NOMO-1 treated with dmso at 0.1 percent for 144 hours (cell line): ENCODE data around the gene SLC44A1.

Experiments used
- DNase-seq: peaks from one replicate; lab custom pipeline; 2025; ENCODE audit not compliant: unreplicated experiment; lab: John Stamatoyannopoulos, UW

SLC44A1 gene

GRCh38 chr9:105269593-105269992 lies 25.1 kb downstream of the SLC44A1 start:
- no peak for DNase-seq

- no peak for DNase-seq
Measured at GRCh38 chr9:105270711-105271110, 26.3 kb downstream of the SLC44A1 start.

GRCh38 chr9:105273731-105274130 lies 29.3 kb downstream of the SLC44A1 start:
- DNase-seq: no peak

- DNase-seq: no peak
Measured at GRCh38 chr9:105275111-105275510, 30.7 kb downstream of the SLC44A1 start.

GRCh38 chr9:105275938-105276337 lies 31.5 kb downstream of the SLC44A1 start:
- no peak for DNase-seq

- DNase-seq: no peak
Measured at GRCh38 chr9:105278751-105279150, 34.3 kb downstream of the SLC44A1 start.

GRCh38 chr9:105280691-105281090 lies 36.2 kb downstream of the SLC44A1 start:
- DNase-seq: no peak

GRCh38 chr9:105281272-105281671 lies 36.8 kb downstream of the SLC44A1 start:
- DNase-seq: no peak

- DNase-seq: no peak
Measured at GRCh38 chr9:105281926-105282325, 37.5 kb downstream of the SLC44A1 start.

- no peak for DNase-seq
Measured at GRCh38 chr9:105282870-105283621, 38.6 kb downstream of the SLC44A1 start.

GRCh38 chr9:105283795-105284194 lies 39.3 kb downstream of the SLC44A1 start:
- no peak for DNase-seq

- no peak for DNase-seq
Measured at GRCh38 chr9:105284463-105284862, 40.0 kb downstream of the SLC44A1 start.

GRCh38 chr9:105286098-105286497 lies 41.6 kb downstream of the SLC44A1 start:
- DNase-seq: no peak

GRCh38 chr9:105289305-105289704 lies 44.9 kb downstream of the SLC44A1 start:
- no peak for DNase-seq

GRCh38 chr9:105290418-105290817 lies 46.0 kb downstream of the SLC44A1 start:
- DNase-seq: no peak

- no peak for DNase-seq
Measured at GRCh38 chr9:105290954-105291353, 46.5 kb downstream of the SLC44A1 start.

- DNase-seq: no peak
Measured at GRCh38 chr9:105291422-105291859, 47.0 kb downstream of the SLC44A1 start.

- DNase-seq: no peak
Measured at GRCh38 chr9:105291938-105292337, 47.5 kb downstream of the SLC44A1 start.

- no peak for DNase-seq
Measured at GRCh38 chr9:105293408-105293807, 49.0 kb downstream of the SLC44A1 start.

GRCh38 chr9:105295201-105295550 lies 50.7 kb downstream of the SLC44A1 start:
- DNase-seq: no peak

GRCh38 chr9:105295986-105296385 lies 51.5 kb downstream of the SLC44A1 start:
- DNase-seq: no peak

GRCh38 chr9:105296445-105296844 lies 52.0 kb downstream of the SLC44A1 start:
- no peak for DNase-seq

- no peak for DNase-seq
Measured at GRCh38 chr9:105296877-105297287, 52.4 kb downstream of the SLC44A1 start.
